MCF 10A (cell line): Measurements from ENCODE around the gene SDK1. TPM values are rescaled to one million over a fixed set of nuclear protein-coding genes. Genes with fewer than 3 reads are reported as not detected.

Experiments used
- BruUV-seq: library from RNA; stranded (reverse); fragments of 400-500 nt; replicated peaks from 2 replicates; lab custom pipeline; 2021; lab: Mats Ljungman, UMichigan
- CTCF ChIA-PET: fragments of 300-600 bp; sonication (Branson Sonifier 250); formaldehyde crosslinking; extraction: SDS; loops from one replicate; lab custom pipeline; 2021; ENCODE audit warnings: antibody characterized with exemption, inconsistent platforms; lab: Yijun Ruan, JAX
- POLR2A ChIA-PET: fragments of 300-600, 350-650 bp; sonication (Branson Sonifier 250); formaldehyde crosslinking; extraction: SDS; loops from one replicate; lab custom pipeline; 2020; ENCODE audit warnings: antibody characterized with exemption, inconsistent platforms; lab: Yijun Ruan, JAX
- DNase-seq: peaks from one replicate; pipeline ENCODE4 v3.0.0-alpha.2; 2018; ENCODE audit not compliant: unreplicated experiment
- H3K27ac Mint-ChIP-seq: one replicate; pipeline ENCODE4 v1.8.0; 2022; ENCODE audit warnings: mild to moderate bottlenecking, low read depth, mixed read lengths; ENCODE audit not compliant: unreplicated experiment
- H3K27me3 Mint-ChIP-seq: one replicate; pipeline ENCODE4 v1.8.0; 2022; ENCODE audit warnings: mixed read lengths; ENCODE audit not compliant: insufficient read depth, unreplicated experiment
- H3K36me3 Mint-ChIP-seq: one replicate; pipeline ENCODE4 v1.8.0; 2022; ENCODE audit warnings: mild to moderate bottlenecking, moderate library complexity, mixed read lengths; ENCODE audit not compliant: insufficient read depth, unreplicated experiment
- H3K4me1 Mint-ChIP-seq: one replicate; pipeline ENCODE4 v1.8.0; 2022; ENCODE audit warnings: mixed read lengths; ENCODE audit not compliant: insufficient read depth, unreplicated experiment
- H3K4me3 Mint-ChIP-seq: one replicate; pipeline ENCODE4 v1.8.0; 2022; ENCODE audit warnings: mild to moderate bottlenecking, moderate library complexity, mixed read lengths; ENCODE audit not compliant: unreplicated experiment
- H3K9me3 Mint-ChIP-seq: one replicate; pipeline ENCODE4 v1.8.0; 2022; ENCODE audit warnings: mixed read lengths; ENCODE audit not compliant: unreplicated experiment
- CTCF ChIP-seq: fragments of 200-600 bp; IDR thresholded peaks from one replicate; pipeline ENCODE4 v1.8.0; 2022; ENCODE audit warnings: antibody characterized with exemption, mild to moderate bottlenecking; ENCODE audit not compliant: unreplicated experiment
- intact Hi-C: fragments of 100-400 bp; cut with micrococcal nuclease; formaldehyde crosslinking; loops from 2 replicates; pipeline ENCODE4 v1.14.1; 2022
- total RNA-seq: library from RNA; stranded (reverse); gene quantifications from 2 replicates; pipeline ENCODE4 v1.2.3, GENCODE V29; 2022

SDK1 gene
- total RNA-seq, 1 experiment from 2014 or later, result 3.3 TPM

DNA sequence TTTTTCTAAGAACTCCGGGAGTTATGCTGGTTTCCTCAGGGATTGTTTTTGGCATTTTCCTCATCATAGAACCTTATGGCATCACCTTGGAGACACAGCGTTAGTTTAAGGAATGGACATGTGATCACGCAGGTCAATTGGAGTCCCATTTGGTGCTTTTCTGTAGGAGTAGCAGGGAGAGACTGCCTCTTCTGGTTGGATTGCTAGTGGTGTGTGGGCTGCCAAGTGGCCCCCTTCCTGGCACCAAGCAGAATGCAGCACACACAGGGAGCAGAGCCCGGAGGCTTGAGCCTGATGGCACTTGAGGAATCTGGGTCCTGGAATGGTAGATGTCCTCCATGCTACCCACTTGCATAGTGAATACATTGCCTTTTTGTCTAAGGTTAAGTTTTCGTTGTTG is 57.9 kb downstream of the SDK1 start:
- CTCF ChIA-PET, result no interaction called here
- Mint-ChIP-seq H3K4me3 (no peak overlapping the region), H3K27ac (no peak overlapping the region), H3K9me3 (no peaks in the 10 kb centered on the region), H3K4me1 (no peaks in the 10 kb centered on the region), H3K36me3 (peaks cover 6% of the 10 kb centered on the region), H3K27me3 (no peaks in the 10 kb centered on the region)
- intact Hi-C loops, result no loop called here
- no peak for DNase-seq
- no peak for TF ChIP-seq CTCF
- no TSS peak for BruUV-seq
- POLR2A ChIA-PET, result no interaction called here

- Mint-ChIP-seq H3K4me1 (peaks cover 13% of the 10 kb centered on the region), H3K4me3 (no peak overlapping the region), H3K36me3 (no peaks in the 10 kb centered on the region), H3K27me3 (no peaks in the 10 kb centered on the region), H3K27ac (no peak overlapping the region), H3K9me3 (no peaks in the 10 kb centered on the region)
- DNase-seq, result no peak
- no TSS peak for BruUV-seq
- POLR2A ChIA-PET, result no interaction called here
- CTCF ChIA-PET, result no interaction called here
- intact Hi-C loops, result no loop called here
- TF ChIP-seq CTCF, result no peak
Measured at GRCh38 chr7:3367261-3367660, 66.2 kb downstream of the SDK1 start.

- intact Hi-C loops, result no loop called here
- TF ChIP-seq CTCF, result no peak
- no TSS peak for BruUV-seq
- ChIA-PET POLR2A (interaction anchor here (0.9 kb wide), 1 partner anchor 16 kb away, joined by 4 read pairs; no protein-coding TSS in a partner anchor), CTCF (no interaction called here)
- Mint-ChIP-seq H3K27me3 (no peaks in the 10 kb centered on the region), H3K4me3 (no peak overlapping the region), H3K27ac (no peak overlapping the region), H3K4me1 (peaks cover 13% of the 10 kb centered on the region), H3K9me3 (no peaks in the 10 kb centered on the region), H3K36me3 (no peaks in the 10 kb centered on the region)
- DNase-seq, result no peak
Measured at GRCh38 chr7:3370068-3370830, 69.2 kb downstream of the SDK1 start.

GRCh38 chr7:3370921-3371320 is 69.9 kb downstream of the SDK1 start:
- no peak for TF ChIP-seq CTCF
- Mint-ChIP-seq H3K4me1 (peaks cover 13% of the 10 kb centered on the region), H3K27ac (no peak overlapping the region), H3K36me3 (no peaks in the 10 kb centered on the region), H3K9me3 (no peaks in the 10 kb centered on the region), H3K27me3 (no peaks in the 10 kb centered on the region), H3K4me3 (no peak overlapping the region)
- intact Hi-C loops, result no loop called here
- DNase-seq, result no peak
- POLR2A ChIA-PET, result no interaction called here
- BruUV-seq, result no TSS peak
- CTCF ChIA-PET, result no interaction called here
